ENCODE results near the gene ZBED4.

ZBED4 gene

GRCh38 chr22:49899530-49899929, 45.9 kb downstream of the ZBED4 start:
- TF ChIP-seq, protein P1, sequence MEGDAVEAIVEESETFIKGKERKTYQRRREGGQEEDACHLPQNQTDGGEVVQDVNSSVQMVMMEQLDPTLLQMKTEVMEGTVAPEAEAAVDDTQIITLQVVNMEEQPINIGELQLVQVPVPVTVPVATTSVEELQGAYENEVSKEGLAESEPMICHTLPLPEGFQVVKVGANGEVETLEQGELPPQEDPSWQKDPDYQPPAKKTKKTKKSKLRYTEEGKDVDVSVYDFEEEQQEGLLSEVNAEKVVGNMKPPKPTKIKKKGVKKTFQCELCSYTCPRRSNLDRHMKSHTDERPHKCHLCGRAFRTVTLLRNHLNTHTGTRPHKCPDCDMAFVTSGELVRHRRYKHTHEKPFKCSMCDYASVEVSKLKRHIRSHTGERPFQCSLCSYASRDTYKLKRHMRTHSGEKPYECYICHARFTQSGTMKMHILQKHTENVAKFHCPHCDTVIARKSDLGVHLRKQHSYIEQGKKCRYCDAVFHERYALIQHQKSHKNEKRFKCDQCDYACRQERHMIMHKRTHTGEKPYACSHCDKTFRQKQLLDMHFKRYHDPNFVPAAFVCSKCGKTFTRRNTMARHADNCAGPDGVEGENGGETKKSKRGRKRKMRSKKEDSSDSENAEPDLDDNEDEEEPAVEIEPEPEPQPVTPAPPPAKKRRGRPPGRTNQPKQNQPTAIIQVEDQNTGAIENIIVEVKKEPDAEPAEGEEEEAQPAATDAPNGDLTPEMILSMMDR (conservative IDR thresholded peaks at IDR 0.05; ENCODE audit: low read length) = no peak
- H3K4me3 ChIP-seq (ENCODE audit: low read length) = no peak overlapping the region
- DNase-seq (ENCODE audit: low read depth) = no peak

- TF ChIP-seq, protein P1 (conservative IDR thresholded peaks at IDR 0.05; ENCODE audit: low read length) = no peak
- H3K4me3 ChIP-seq (ENCODE audit: low read length) = no peak overlapping the region
- no peak for DNase-seq (ENCODE audit: low read depth)
Observed at GRCh38 chr22:49900441-49901230, 47.0 kb downstream of the ZBED4 start.

DNA sequence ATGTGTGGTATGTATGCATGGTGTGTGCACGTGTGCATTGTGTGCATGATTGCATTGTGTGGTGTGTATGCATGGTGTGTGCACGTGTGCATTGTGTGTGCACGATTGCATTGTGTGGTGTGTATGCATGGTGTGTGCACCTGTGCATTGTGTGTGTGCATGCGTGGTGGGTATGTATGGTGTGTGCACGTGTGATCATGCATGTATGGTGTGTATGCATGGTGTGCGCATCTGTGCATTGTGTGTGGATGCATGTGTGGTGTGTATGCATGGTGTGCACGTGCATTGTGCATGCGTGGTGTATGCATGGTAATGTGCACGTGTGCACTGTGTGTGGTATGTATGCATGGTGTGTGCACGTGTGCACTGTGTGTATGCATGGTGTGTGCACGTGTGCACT, 47.8 kb downstream of the ZBED4 start:
- H3K4me3 ChIP-seq (ENCODE audit: low read length) = no peak overlapping the region
- TF ChIP-seq, protein P1 (conservative IDR thresholded peaks at IDR 0.05; ENCODE audit: low read length) = no peak
- no peak for DNase-seq (ENCODE audit: low read depth)

- DNase-seq (ENCODE audit: low read depth) = no peak
- TF ChIP-seq, protein P1 (conservative IDR thresholded peaks at IDR 0.05; ENCODE audit: low read length) = no peak
- no peak overlapping the region for H3K4me3 ChIP-seq (ENCODE audit: low read length)
Observed at GRCh38 chr22:49903322-49904039, 49.8 kb downstream of the ZBED4 start.

DNA sequence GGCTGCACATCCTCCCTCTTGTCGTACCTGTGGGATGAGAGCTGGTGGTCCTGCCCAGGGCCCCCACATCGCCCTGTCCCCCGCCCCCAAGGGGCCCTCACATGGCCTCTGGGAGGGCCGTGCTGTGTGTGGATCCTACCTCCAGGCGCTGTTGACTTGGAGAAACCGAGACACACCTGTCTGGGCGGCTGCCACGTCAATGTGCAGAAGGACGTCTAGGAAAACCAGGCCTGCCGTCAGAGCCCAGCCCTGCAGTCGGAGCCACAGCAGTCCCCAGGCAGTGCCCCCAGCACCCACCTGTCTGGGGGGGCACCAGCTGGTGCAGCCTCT, 50.4 kb downstream of the ZBED4 start:
- no peak for DNase-seq (ENCODE audit: low read depth)
- H3K4me3 ChIP-seq (ENCODE audit: low read length) = no peak overlapping the region
- TF ChIP-seq, protein P1 (conservative IDR thresholded peaks at IDR 0.05; ENCODE audit: low read length) = no peak

DNA sequence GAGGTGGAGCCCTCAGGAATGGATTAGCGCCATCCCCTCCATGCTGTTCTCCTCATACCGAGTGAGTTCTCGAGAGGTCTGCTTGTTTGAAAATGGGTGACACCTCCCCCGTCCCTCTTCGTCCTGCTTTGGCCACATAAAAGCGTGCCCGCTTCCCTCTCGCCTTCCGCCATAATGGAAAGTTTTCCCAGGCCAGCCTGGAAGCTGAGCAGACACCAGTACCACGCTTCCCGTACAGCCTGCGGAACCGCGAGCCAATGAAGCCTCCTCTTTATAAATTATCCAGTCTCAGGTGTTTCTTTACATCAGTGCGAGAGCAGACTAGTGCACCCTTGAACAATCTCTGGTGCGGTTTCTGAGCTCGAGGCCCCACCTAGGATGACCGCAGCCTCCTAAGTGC, 51.8 kb downstream of the ZBED4 start:
- TF ChIP-seq, protein P1 (conservative IDR thresholded peaks at IDR 0.05; ENCODE audit: low read length) = no peak
- no peak for DNase-seq (ENCODE audit: low read depth)
- H3K4me3 ChIP-seq (ENCODE audit: low read length) = no peak overlapping the region
